ENCODE results near the gene RAB9B. TPM values are rescaled to one million over a fixed set of nuclear protein-coding genes. Genes with fewer than 3 reads are reported as not detected.

RAB9B gene, protein sequence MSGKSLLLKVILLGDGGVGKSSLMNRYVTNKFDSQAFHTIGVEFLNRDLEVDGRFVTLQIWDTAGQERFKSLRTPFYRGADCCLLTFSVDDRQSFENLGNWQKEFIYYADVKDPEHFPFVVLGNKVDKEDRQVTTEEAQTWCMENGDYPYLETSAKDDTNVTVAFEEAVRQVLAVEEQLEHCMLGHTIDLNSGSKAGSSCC
- total RNA-seq (0.44 and 0.75 TPM in 2 replicates), polyA plus RNA-seq (0.23 and 0.43 TPM in 2 replicates), polyA minus RNA-seq (0.14 and 0.43 TPM in 2 replicates)
- 2.2 TPM for total RNA-seq (2013)

DNA sequence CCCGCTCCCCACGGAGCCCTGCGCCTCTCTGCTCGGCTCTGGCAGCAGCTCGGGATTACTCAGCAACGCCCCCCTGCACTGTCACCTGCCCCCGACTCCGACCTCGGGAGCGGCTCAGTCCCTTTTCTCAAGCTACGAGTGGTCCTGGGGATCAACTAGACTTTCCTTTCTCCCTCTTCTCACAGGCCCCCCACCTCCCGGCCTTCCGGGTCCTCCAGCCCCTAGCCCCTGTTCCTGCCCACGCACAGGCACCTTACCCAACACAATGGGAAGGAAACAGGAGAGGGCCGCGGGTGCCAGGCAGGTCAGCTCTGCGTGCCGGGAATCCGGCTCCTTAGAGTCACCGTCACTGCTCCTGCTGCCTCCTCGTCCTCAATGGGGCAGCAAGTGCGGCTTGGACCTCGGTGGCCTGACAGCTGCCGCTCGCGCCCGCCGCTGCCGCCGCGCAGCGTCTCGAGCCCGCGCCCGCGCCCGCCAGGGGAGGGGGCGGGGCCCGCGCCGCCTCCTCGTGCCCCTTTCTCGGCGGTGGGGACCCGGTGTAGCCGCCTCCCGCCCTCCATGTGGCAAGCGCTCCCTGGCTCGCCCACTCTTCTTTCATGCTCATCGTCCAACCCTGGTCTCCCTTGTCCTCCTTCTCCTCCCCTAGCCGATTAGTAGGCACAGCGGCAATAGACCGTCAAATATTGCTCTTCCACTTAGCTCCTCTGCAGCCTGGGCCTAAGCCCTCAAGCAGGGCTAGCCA, at the start of gene RAB9B:
Gene RAB9B, minus strand, starts transcription at position 455 of the 742 bp plus-strand sequence. CDS start 6,473 bp downstream, outside the sequence.
- Mint-ChIP-seq H3K4me3 (peak within 1 kb of the TSS; percentile 94), H3K9me3 (ENCODE audit: insufficient read depth) (no peaks in the 10 kb centered on the region), H3K27me3 (peaks cover 3% of the 10 kb centered on the region), H3K4me1 (peaks cover 5% of the 10 kb centered on the region), H3K27ac (peak within 1 kb of the TSS; percentile 46)
- no peaks in the 10 kb centered on the region for H3K9me3 ChIP-seq (ENCODE audit: control extremely low read depth in 1 of 3, control insufficient read depth in 2 of 3, insufficient read depth in 1 of 3, low read length in 2 of 3)
- WGBS (ENCODE audit: insufficient coverage), result under 1% methylated on average over 45 of the region's 54 CpGs
- H3K4me1 ChIP-seq (ENCODE audit: control insufficient read depth in 2 of 2, insufficient read depth in 2 of 2, low read length in 2 of 2), result peaks cover 4 to 5% of the 10 kb centered on the region in 2 donors
- DNase-seq (no peak), ATAC-seq (ENCODE audit: low read depth) (peak; percentile 93)
- no peak within 1 kb of the TSS for H3K27ac ChIP-seq (ENCODE audit: low read length in 2 of 2)
- no peaks in the 10 kb centered on the region for H3K36me3 ChIP-seq (replicated peaks in 1 of 2; ENCODE audit: control extremely low read depth in 1 of 2, control insufficient read depth in 1 of 2, extremely low read depth in 1 of 2, insufficient read depth in 2 of 2, low read length in 1 of 2)
- H3K27me3 ChIP-seq (replicated peaks in 1 of 4; ENCODE audit: control extremely low read depth in 1 of 4, control insufficient read depth in 3 of 4, insufficient read depth in 4 of 4, low read length in 3 of 4), result no peaks in the 10 kb centered on the region
- TF ChIP-seq, protein P1, sequence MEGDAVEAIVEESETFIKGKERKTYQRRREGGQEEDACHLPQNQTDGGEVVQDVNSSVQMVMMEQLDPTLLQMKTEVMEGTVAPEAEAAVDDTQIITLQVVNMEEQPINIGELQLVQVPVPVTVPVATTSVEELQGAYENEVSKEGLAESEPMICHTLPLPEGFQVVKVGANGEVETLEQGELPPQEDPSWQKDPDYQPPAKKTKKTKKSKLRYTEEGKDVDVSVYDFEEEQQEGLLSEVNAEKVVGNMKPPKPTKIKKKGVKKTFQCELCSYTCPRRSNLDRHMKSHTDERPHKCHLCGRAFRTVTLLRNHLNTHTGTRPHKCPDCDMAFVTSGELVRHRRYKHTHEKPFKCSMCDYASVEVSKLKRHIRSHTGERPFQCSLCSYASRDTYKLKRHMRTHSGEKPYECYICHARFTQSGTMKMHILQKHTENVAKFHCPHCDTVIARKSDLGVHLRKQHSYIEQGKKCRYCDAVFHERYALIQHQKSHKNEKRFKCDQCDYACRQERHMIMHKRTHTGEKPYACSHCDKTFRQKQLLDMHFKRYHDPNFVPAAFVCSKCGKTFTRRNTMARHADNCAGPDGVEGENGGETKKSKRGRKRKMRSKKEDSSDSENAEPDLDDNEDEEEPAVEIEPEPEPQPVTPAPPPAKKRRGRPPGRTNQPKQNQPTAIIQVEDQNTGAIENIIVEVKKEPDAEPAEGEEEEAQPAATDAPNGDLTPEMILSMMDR (IDR thresholded peaks at IDR 0.05), result no peak
- no peak for TF ChIP-seq EZH2 (IDR thresholded peaks at IDR 0.05; ENCODE audit: borderline replicate concordance, insufficient read depth, low read depth, low read length, poor library complexity, severe bottlenecking)
- ChIA-PET POLR2A (no interaction called here), CTCF (interaction anchor here (0.9 to 1.3 kb wide), 6 partner anchors 12 to 299 kb away, joined by 3 to 4 read pairs (median 3); no protein-coding TSS in a partner anchor)
- peak within 1 kb of the TSS; percentile 70 for H3K9ac ChIP-seq (ENCODE audit: low read length)
- peak within 1 kb of the TSS in 4 of 5 experiments; percentile 64 to 72 (median 68) for H3K4me3 ChIP-seq (ENCODE audit: control extremely low read depth in 1 of 5, extremely low read depth in 1 of 5, insufficient read depth in 1 of 5, low read depth in 2 of 5, low read length in 4 of 5)
- no peaks in the 10 kb centered on the region for H4K20me1 ChIP-seq (ENCODE audit: control insufficient read depth, insufficient read depth, low read length, poor library complexity, severe bottlenecking)
- intact Hi-C loops (cut with micrococcal nuclease), result loop anchor here (5.0 kb wide), 3 partner anchors 85 to 300 kb away; partner anchors contain the start of gene MORF4L2
- peak within 1 kb of the TSS; percentile 77 for H3K4me2 ChIP-seq (replicated peaks; ENCODE audit: low read depth, low read length, poor library complexity, severe bottlenecking)
- peak within 1 kb of the TSS; percentile 86 for H2AFZ ChIP-seq (ENCODE audit: insufficient read depth, low read depth, low read length, poor library complexity, severe bottlenecking)
- H3K79me2 ChIP-seq (ENCODE audit: control insufficient read depth, insufficient read depth, low read length), result no peaks in the 10 kb centered on the region

DNA sequence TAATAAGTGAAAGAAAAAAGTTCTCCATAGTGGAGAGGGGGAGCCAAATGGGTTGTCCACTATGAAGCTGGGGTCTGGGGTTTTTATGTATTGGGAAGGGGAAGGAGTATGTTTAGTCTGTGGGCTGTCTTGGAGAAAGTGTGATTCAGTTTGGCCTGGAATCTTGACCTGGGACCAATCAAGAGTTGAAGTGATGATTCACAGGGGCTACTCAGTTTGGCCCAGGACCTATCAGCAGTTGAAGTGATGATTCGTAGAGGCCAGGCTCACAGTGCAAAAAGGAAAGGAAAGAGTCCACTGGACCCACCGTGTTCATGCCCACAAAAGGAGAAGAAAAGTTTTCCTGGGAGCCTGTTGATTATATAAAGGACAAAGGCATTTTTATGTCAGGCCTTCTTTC, 47.3 kb upstream of the RAB9B start:
- DNase-seq (no peak), ATAC-seq (ENCODE audit: low read depth) (no peak)
- Histone ChIP-seq H4K20me1 (ENCODE audit: control insufficient read depth, insufficient read depth, low read length, poor library complexity, severe bottlenecking) (no peaks in the 10 kb centered on the region), H3K27ac (ENCODE audit: low read length in 2 of 2) (no peak overlapping the region), H3K27me3 (replicated peaks in 1 of 4; ENCODE audit: control extremely low read depth in 1 of 4, control insufficient read depth in 3 of 4, insufficient read depth in 4 of 4, low read length in 3 of 4) (no peaks in the 10 kb centered on the region), H3K79me2 (ENCODE audit: control insufficient read depth, insufficient read depth, low read length) (no peaks in the 10 kb centered on the region), H3K9ac (ENCODE audit: low read length) (no peak overlapping the region), H3K36me3 (replicated peaks in 1 of 2; ENCODE audit: control extremely low read depth in 1 of 2, control insufficient read depth in 1 of 2, extremely low read depth in 1 of 2, insufficient read depth in 2 of 2, low read length in 1 of 2) (no peaks in the 10 kb centered on the region), H2AFZ (ENCODE audit: insufficient read depth, low read depth, low read length, poor library complexity, severe bottlenecking) (no peak overlapping the region), H3K4me2 (replicated peaks; ENCODE audit: low read depth, low read length, poor library complexity, severe bottlenecking) (no peak overlapping the region), H3K4me1 (ENCODE audit: control insufficient read depth in 2 of 2, insufficient read depth in 2 of 2, low read length in 2 of 2) (no peaks in the 10 kb centered on the region), H3K9me3 (ENCODE audit: control extremely low read depth in 1 of 3, control insufficient read depth in 2 of 3, insufficient read depth in 1 of 3, low read length in 2 of 3) (no peaks in the 10 kb centered on the region), H3K4me3 (ENCODE audit: control extremely low read depth in 1 of 5, extremely low read depth in 1 of 5, insufficient read depth in 1 of 5, low read depth in 2 of 5, low read length in 4 of 5) (no peak overlapping the region)
- ChIA-PET CTCF (no interaction called here), POLR2A (no interaction called here)
- Mint-ChIP-seq H3K4me3 (no peak overlapping the region), H3K27me3 (no peaks in the 10 kb centered on the region), H3K4me1 (no peaks in the 10 kb centered on the region), H3K27ac (no peak overlapping the region), H3K9me3 (ENCODE audit: insufficient read depth) (no peaks in the 10 kb centered on the region)
- intact Hi-C loops (cut with micrococcal nuclease), result no loop called here
- no CpG with 5 or more reads among the region's 2 CpGs for WGBS (ENCODE audit: insufficient coverage)
- TF ChIP-seq EZH2 (IDR thresholded peaks at IDR 0.05; ENCODE audit: borderline replicate concordance, insufficient read depth, low read depth, low read length, poor library complexity, severe bottlenecking), result no peak
- TF ChIP-seq, protein P1 (IDR thresholded peaks at IDR 0.05), result no peak

Data from B cell (primary cell).